Embryonic facial prominence (tissue), 1 donor: ENCODE data around the gene WFDC1.

Experiments
- DNase-seq: peaks from one replicate; pipeline ENCODE4 v3.0.0-alpha.2; 2016; ENCODE audit errors: extremely low spot score

Gene WFDC1

DNA sequence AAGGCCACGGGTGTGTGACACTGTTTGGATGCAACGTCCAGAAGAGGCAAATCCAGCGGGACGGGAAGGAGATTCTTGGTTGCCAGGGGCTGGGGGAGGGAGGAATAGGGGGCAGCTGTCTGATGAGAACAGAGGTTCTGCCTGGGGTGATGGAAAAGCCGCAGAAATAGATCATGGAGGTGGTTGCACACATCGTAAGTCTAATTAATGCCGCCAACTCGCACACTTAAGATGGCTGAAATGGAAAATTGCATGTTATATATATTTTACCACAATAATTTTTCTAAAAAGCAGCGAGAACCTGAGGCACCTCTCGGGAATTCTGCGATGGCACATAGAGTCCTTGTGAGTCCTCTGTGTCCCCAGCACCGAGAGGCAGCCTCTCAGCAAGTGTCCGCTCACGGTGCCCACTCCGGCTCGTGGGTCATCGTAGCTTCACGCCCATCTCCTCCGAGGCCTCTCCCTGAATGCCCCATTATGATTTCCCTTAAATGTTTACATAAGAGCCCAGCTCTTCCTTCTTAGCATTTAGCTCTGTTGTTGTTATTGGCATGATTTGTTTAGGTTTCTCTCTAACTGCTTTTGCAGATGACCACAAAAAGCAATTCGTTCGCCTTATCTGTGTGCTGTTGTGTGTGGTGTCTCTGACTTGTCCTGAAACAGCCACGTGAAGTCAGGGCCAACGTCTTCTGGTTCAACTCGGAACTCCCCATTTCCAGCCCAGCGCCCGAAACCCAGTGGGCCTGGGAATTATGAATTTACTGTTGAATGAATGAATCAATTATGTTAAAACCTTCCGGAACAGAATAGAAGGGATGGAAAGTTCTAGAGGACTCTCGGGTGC is 7.7 kb downstream of the WFDC1 start:
- DNase-seq: no peak

DNA sequence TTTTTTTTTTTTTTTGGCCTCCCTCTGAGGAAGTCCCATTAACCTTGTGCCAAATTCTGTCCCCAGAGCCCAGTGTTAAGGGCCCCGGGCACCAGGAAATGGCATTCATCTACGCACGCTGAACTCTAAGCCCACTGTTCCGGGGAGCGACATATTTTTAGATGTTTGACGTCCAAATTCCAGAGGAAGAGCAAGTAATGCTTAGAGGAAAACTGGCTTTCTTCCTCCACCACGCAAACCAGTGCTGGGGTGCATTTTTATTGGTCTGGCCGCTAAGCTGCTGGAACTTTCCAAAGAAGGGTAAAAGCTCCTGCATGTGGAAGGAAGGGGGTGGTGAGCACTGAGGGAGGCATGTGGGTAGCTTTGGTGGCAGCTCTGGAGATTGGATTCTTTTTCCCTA is 8.3 kb downstream of the WFDC1 start:
- no peak for DNase-seq

DNA sequence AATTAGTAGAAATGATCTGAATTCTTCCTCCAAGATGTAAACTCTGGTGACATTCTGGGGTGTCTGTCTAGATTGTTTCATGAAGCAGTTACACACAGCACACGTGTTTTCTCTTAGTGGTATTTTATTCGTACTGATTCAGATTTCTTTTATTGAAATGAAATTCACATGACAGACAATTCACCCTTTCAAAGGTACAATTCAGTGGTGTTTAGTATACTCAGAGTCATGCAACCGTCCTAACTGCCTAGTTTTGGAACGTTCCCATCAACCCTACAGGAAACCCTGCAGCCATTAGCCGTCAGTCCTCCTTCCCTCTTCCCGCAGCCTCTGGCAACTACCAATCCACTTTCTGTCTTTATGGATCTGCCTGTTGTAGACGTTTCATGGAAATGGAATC is 8.8 kb downstream of the WFDC1 start:
- peak; percentile 18 for DNase-seq

DNA sequence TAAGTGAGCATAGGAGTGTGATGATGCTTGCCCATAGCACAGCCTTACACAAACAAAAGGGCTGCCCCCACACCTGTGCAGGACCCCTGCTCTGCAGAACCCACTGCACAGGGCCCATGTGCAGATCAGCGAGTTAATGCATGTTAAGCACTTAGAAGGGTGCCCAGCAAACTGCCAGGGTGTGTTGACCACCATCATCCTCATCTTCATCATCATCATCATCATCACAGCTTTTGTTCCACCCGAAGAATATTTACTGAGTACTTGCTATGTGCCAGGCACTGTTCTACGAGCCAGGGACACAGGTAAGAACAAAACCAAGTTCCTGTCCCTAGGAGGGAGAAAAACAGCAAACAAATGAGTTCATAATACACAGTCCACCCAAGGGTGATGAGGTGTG is 11.9 kb downstream of the WFDC1 start:
- DNase-seq: no peak

DNA sequence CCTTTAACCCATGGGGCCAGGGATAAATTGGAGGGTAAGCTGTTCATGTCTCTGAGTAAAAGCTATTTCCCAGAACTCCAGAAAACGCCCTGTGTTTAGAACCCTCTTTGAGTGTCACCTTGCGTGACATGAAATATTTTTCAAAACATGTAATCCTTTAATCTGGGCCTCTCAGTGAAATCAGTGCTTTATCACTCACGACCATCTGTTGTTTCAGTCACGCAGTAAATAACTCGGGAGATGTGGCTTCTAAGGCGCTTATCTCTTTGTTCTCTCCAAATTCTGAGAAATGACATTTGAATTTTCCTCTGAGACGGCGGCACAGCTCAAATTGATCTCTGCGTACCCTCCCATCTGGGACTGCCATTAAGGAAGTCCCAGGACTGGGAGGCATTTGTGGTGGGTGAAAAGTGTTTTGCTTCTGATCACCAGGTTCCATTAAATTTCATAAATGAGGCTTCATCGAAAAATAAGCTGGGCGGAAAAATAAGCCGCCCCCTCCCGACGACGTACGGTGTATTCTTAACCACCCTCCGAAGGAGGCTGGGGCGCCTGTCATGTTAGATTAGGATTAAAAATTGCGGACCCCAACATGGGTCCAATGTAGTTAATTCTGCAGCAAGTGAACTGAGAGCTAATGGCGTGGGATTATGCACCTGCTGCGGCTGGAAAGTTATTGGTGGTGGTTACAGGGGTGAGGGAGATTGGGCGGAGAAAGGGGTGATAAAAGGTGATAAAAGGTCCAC is 12.7 kb downstream of the WFDC1 start:
- no peak for DNase-seq

DNA sequence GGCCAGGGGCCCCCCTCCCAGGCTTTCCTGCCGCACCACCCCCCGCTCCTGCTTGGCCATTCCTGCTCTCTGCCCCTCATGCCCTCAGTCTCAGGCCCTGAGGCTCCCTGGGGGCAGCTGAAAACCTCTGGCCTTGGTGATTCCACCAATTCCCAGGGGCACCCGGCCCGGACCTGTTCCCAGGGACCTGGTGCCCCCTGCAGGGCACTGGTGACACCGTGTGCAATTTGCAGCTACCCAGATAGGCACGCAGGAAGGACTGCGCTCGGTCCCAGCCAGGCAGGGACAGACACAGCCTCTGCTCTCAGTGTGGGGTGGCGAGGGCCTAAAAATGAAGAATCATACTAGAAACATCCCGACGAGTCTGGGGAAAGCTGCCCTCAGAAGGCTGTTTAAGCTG is 13.4 kb downstream of the WFDC1 start:
- DNase-seq: no peak

DNA sequence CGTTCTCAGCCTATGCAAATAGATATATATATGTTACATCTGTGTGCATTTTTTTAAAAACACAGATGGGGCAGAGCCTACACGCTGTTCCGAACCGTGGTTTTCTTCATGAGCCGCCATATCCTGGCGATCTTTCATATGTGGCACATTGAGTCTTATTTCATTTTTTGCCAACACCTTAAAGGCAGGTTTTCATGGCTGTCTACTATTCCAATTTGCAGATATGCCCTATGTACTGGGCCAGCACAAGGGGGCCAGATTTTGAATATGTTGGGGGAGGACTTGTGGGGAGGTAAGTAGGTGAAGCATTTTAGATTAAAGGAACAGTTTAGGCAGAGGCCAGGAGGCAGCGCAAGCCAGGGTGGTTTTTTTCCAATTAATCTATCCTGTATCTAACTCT is 16.0 kb downstream of the WFDC1 start:
- DNase-seq: no peak

DNA sequence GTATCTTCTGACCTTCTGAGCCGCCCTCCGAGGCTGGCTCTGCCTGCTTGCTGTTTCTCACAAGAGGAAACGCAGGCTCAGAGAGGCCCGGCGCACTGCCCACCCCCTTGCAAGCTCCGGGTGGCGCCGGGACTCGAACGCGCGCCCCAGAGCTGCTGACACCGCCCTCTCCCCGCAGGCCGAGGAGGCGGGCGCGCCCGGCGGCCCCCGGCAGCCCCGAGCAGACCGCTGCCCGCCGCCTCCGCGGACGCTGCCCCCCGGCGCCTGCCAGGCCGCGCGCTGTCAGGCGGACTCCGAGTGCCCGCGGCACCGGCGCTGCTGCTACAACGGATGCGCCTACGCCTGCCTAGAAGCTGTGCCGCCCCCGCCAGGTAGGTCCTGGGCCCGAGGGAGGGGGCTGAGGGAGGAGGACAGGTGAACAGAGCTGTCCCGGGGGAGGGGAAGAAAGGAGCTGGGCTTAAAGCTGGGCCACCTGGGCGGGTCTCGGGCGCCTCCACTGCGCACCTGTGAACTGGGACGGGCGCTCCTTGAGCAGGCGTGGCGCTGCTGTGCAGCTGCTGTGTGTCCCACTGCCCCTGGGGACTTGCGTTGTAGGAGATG is 18.2 kb downstream of the WFDC1 start:
- DNase-seq: no peak

DNA sequence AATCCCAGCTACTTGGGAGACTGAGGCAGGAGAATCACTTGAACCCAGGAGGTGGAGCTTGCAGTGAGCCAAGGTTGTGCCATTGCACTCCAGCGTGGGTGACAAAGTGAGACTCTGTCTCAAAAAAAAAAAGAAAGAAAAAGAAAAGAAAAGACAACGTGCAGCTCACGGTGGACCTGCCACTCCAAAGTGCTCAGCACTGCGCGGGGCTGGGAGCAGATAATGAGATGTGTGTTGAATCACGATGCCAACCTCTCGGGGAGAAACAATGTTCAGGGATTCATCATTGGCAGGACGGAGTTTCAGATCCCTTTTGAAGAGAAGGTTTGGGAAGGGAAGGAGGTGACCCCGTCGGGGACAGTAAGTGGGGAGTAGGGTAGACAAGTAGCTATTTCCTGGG is 19.2 kb downstream of the WFDC1 start:
- no peak for DNase-seq

DNA sequence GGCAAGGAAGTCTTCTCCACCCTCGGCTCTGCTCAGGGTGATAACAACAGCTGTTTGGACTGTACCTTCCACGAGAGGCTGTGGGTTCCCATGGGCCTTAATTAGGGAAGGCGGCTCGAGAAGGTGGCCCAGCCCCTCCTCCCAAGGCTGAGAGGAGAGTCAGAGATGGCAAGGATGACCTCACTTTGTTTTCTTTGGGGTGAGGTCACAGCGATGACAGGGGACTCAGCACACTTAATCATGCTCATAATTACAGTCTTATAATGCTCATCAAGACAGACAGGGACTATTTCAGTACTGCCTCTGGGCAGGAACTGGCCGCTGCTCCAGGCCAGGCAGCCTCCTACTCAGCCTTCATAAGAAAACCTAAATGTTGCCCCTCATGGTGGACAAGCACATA is 19.7 kb downstream of the WFDC1 start:
- no peak for DNase-seq

DNA sequence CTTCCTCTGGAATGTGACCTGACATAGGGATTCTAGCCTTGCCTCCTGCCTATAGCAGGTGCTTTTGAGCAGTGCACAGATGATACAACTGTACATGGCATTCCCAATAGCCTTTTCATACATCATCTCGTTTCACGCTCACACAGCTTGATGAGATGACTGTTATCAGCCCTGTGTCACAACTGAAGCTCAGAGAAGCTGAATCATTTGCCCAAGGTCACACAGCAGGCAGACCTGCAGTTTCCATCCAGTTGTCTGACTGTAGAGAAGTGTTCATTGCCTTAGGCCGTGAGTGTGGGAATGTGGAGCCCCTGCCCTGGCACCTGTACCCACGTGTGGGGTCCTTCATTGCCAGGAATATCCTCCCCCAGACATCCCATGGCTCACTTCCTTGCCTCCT is 20.1 kb downstream of the WFDC1 start:
- DNase-seq: no peak

DNA sequence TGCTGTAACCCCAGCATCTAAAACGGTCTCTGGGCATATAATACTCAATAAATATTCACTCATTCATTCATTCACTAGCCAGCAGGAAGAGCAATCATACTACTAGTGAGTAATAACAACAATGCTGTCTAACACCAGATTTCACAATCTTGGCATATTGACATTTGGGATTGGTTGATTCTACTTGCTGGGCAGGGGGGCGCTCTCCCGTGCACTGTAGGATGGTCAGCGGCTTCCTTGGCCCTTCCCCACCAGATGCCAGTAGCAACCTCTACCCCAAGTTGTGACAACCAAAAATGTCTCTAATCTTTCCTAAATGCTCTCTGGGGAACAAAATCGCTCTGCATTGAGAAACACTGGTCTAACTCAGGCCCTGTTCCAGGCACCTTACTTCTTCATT is 20.7 kb downstream of the WFDC1 start:
- DNase-seq: no peak

DNA sequence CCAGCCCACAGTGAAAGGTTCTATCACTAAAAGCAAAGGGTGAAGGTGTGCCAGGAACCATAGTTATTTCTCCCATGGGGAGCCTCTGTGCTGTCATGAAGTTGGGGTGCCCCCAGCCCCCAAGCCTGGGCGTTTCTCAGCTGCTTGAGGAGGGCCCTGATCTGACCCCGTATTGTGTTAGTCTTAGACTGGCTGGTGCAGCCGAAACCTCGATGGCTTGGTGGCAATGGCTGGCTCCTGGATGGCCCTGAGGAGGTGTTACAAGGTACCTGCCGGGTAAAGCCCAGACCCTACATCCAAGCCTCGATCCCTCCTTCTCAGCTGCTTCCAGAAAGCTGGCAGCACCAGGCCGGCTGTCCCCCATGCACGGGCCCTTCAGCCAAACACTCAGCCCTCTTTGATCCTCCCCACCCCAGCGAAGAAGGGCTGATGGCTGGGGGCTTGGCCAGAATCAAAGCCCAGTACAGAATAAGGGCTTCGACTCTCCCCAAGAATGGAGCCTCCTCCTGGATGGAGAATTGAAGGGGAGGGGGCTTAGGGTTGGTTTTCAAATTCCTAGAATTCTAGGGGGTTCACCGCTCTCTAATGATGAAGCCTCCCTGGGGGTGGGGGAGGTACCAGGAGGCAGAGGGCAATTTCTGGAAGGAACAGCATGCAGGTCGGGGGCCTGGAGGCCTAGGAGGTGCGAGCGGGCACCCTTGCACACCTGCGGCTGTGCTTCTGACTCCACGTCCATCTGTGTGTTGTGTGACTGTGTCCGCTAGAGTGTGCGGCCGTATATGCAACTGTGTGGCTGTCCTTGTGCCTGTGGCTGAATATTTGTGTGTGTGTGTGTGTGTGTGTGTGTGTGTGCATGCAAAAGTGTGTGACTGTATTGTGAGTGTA is 23.7 kb downstream of the WFDC1 start:
- DNase-seq: no peak

DNA sequence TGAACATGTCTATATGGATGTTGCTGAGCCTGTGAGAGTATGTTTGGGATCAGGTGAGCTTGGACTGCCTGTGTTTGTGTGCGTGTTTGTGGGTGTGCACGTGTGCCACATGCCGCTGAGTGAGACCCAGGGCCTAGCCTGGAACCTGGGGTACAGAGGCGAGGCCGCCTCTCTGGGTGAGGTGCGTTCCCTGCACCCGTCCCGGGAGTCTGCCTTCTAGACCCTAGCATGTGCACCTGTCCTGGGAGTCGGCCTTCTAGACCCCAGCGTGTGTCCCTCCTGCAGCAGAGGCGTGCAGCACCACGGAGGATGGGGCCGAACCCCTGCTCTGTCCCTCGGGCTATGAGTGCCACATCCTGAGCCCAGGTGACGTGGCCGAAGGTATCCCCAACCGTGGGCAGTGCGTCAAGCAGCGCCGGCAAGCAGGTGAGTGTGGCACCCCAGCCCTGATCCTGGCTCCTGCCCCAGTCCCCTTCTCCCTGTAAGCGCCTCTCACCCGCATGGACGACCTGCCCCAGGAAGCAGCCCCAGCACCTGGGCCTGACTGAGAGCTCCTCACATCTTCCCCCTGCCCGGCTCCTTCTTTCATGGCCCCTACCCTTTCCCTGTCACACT is 24.6 kb downstream of the WFDC1 start:
- DNase-seq: no peak

DNA sequence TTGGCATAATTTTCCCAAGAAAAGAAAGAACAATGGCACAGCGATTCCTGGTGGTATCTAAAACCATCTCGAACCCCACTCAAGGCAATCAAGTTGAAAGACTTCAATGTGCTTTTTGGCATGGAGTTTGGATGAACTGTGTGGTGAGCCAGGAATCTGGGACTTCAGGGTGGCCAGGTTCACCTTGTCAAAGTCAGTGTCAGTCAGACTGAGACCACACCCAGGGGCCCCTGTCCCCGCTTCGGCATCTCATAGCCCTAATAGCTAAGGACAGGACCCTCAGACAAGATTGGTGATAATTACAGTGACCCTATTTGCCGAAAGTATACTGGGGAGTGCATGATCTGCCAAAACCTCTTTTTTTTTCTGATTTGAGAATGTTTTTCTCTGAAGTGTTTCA is 25.8 kb downstream of the WFDC1 start:
- DNase-seq: no peak

DNA sequence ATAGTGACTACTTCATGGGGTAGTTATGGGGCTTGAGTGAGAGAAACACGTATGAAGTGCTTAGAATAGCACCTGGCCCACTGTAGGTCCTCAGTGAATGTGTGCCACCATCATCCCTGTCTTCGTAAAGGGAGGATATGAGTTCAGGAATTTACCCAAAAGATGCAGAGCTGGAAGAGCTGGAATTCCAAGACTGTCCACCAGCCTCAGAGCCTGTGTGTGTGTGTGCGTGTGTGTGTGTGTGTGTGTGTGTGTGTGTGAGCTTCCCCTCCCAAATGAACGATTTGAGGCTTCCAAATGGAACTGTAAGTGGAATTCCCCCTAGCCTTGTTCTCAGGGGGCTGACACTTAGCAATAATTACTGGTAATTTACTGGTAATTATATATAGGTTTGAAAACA is 27.3 kb downstream of the WFDC1 start:
- no peak for DNase-seq

DNA sequence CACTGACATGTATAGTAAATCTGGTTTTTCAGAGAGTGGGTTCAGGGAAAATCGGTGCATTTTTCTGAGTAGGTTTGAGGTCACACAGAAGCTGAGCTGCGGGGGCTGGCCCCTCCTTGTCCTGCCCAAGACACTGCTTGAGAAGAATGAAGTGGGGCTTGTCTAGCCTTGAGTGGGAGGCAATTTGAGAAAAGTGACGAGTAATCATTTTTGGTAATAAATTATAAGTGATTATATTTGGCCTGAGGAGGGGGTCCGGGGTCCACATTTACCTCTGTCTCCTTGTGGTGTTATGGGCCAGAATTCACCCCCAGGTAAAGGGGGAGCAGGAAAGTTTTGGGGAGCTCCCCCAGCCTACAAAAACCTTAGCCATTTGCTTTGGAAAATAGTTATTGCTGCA is 28.1 kb downstream of the WFDC1 start:
- no peak for DNase-seq

DNA sequence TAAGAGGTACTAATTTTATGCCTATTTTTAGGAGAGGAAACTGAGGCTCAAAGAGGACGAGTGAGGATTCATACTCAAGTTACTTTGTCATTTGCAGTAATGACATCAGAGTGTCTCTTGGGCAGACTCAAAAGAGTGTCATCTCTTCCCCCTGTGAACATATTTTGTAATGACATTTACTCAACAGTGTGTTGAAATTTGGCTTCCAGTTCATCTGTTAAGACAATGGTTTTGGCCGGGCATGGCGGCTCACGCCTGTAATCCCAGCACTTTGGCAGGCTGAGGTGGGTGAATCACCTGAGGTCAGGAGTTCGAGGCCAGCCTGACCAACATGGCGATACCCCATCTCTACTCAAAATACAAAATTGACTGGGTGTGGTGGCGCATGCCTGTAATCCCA is 28.9 kb downstream of the WFDC1 start:
- no peak for DNase-seq

DNA sequence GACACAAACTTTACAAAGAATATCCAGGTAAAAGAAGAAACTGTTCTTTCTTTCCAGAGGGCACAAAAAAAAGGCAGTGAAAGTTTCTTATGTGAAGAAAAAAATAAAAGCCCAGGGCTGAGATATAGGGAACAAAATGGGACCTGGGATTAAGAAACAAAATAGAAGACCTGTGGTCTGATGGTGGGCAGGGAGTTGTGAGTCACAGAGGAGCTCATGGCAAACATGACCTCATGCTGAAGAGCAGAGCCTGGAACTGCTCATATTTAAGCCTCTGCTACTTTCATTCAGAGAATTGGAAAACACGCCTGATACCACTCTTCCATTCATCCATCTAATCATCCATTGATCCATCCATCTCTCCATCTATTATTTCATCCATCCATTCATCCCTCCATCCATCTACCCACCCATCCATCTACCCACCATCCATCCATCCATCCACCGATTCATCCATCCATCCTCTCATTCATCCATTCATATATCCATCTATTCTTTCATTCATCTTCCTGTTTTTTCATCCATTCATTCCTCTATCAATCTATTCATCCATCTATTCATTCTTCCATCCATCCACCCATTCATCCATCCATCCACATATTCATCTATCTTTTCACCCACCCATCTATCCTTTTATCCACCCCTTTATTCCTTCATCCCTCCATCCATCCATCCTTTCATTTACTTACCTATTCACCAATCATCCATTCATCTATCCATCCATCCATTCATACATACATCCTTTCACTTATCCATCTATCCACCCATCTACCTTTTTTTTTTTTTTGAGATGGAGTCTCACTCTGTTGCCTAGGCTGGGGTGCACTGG is 30.0 kb downstream of the WFDC1 start:
- no peak for DNase-seq

DNA sequence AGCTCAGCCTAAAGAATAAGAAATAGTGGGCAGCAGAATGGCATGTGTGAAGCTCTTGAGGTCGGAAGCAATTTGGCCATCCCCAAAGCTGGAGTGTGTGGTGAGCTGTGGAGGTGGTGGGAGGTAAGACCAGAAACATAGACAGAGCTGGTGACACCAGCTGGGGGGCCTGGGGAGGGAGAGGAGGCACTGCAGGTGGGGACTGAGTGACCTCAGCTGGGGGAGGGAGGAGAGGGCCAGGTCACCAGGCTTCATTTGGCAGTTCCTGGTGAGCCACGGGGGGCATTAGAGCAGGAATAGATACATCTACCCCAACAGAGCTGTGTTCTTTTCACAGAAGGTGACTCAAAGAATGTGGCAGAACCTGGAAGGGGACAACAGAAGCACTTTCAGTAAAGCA is 31.9 kb downstream of the WFDC1 start:
- DNase-seq: no peak
